PC-9 (cell line): ENCODE data around the gene TDRD7.

Source experiments
- EZH2 ChIP-seq: fragments of 200-600 bp; sonication (generic); IDR thresholded peaks from 2 replicates; pipeline ENCODE4 v1.8.0; 2017; ENCODE audit warnings: antibody characterized with exemption, low read depth
- TF ChIP-seq, protein P1 (sequence below): fragments of 200-600 bp; sonication (generic); conservative IDR thresholded peaks from 2 replicates; pipeline ENCODE4 v1.6.1; 2017; ENCODE audit warnings: mixed run types, antibody characterized with exemption, mild to moderate bottlenecking, moderate library complexity

DNA sequence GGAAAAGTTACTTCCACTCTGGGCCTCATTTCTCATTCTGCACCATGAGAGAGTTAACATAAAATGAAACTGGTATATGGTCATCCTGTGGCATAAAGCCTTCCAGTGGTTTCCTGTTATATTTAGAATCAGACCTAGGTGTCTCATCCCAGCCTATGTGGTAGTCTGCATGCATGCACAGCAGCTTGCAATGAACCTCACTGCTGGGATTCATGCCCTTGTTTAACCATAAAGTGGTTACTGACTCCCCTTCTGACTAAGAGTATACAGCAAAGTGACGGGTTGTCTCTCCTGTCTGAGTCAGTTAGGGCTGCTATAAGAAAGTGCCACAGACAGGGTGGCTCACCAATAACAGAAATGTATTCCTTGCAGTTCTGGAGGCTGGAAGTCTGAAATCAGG is 14.7 kb upstream of the TDRD7 start:
- TF ChIP-seq, protein P1, sequence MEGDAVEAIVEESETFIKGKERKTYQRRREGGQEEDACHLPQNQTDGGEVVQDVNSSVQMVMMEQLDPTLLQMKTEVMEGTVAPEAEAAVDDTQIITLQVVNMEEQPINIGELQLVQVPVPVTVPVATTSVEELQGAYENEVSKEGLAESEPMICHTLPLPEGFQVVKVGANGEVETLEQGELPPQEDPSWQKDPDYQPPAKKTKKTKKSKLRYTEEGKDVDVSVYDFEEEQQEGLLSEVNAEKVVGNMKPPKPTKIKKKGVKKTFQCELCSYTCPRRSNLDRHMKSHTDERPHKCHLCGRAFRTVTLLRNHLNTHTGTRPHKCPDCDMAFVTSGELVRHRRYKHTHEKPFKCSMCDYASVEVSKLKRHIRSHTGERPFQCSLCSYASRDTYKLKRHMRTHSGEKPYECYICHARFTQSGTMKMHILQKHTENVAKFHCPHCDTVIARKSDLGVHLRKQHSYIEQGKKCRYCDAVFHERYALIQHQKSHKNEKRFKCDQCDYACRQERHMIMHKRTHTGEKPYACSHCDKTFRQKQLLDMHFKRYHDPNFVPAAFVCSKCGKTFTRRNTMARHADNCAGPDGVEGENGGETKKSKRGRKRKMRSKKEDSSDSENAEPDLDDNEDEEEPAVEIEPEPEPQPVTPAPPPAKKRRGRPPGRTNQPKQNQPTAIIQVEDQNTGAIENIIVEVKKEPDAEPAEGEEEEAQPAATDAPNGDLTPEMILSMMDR: no peak
- no peak for TF ChIP-seq EZH2
